ENCODE results near the gene AQP3.

DNA sequence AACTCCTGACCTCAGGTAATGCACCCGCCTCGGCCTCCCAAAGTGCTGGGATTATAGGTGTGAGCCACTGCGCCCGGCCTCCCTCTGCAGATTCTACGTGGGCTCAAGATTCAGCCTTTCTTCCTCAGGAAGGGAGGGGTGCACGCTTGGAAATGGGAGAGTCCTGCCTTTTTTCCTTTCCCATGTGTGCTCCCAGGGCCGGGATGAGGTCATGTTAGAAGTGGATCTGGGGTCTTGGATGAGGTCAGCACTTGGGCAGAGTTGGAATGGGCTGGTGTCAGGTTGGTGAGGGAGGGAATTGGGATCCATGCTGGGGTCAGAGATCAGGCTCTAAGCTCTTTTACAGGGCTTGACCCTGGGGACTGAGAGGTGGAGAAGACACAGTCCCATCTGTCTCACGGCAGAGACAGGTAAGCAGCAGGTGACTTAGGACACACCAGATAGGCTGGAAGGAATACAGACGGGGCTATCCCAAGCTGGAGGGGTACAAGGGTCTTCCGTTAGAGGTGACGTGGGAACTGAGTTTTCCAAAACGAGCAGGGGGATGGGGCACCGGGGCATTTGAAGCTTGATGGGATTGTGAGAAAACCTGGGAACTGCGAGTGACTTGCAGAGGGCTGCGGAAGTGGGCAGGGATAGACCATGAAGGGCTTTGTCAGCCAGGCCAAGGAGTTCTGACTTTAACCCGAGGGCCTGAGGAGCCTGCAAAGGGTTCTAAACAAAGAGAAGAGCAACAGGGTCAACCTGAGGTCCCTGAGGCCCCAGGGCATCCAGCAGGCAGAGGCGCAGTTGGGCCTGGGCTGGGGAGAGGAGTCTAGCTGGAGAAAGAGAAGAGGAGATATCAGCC, 43.2 kb downstream of the AQP3 start:
- TF ChIP-seq, protein P1, sequence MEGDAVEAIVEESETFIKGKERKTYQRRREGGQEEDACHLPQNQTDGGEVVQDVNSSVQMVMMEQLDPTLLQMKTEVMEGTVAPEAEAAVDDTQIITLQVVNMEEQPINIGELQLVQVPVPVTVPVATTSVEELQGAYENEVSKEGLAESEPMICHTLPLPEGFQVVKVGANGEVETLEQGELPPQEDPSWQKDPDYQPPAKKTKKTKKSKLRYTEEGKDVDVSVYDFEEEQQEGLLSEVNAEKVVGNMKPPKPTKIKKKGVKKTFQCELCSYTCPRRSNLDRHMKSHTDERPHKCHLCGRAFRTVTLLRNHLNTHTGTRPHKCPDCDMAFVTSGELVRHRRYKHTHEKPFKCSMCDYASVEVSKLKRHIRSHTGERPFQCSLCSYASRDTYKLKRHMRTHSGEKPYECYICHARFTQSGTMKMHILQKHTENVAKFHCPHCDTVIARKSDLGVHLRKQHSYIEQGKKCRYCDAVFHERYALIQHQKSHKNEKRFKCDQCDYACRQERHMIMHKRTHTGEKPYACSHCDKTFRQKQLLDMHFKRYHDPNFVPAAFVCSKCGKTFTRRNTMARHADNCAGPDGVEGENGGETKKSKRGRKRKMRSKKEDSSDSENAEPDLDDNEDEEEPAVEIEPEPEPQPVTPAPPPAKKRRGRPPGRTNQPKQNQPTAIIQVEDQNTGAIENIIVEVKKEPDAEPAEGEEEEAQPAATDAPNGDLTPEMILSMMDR (conservative IDR thresholded peaks at IDR 0.05; ENCODE audit: low read length): no peak
- TF ChIP-seq EZH2phosphoT487 (IDR thresholded peaks at IDR 0.05; ENCODE audit: borderline replicate concordance, low read depth, low read length): no peak

Measured in OCI-LY7 (cell line).